Esophagus muscularis mucosa (tissue), 3 donors: Measurements from ENCODE around the gene ZNF146.

Source experiments
- POLR2A ChIP-seq: fragments of 450-650 bp; IDR thresholded peaks from one replicate; pipeline ENCODE4 v1.6.1; 2017; ENCODE audit warnings: antibody characterized with exemption, moderate library complexity, mild to moderate bottlenecking, low read depth
- TF ChIP-seq, protein P1 (sequence below), 3 experiments: fragments of 200-600 bp in 2 of 3; fragments of 450-650 bp in 1 of 3; sonication (generic) in 2 of 3; IDR thresholded peaks; one replicate each; pipeline ENCODE4 v1.5.1; 2017 to 2019; ENCODE audit warnings: antibody characterized with exemption in 3 of 3, mild to moderate bottlenecking in 2 of 3, moderate library complexity in 1 of 3

- TF ChIP-seq, protein P1, sequence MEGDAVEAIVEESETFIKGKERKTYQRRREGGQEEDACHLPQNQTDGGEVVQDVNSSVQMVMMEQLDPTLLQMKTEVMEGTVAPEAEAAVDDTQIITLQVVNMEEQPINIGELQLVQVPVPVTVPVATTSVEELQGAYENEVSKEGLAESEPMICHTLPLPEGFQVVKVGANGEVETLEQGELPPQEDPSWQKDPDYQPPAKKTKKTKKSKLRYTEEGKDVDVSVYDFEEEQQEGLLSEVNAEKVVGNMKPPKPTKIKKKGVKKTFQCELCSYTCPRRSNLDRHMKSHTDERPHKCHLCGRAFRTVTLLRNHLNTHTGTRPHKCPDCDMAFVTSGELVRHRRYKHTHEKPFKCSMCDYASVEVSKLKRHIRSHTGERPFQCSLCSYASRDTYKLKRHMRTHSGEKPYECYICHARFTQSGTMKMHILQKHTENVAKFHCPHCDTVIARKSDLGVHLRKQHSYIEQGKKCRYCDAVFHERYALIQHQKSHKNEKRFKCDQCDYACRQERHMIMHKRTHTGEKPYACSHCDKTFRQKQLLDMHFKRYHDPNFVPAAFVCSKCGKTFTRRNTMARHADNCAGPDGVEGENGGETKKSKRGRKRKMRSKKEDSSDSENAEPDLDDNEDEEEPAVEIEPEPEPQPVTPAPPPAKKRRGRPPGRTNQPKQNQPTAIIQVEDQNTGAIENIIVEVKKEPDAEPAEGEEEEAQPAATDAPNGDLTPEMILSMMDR (IDR thresholded peaks at IDR 0.05), result peak in 1 of 3 experiments; percentile 24
- TF ChIP-seq POLR2A, result peak; percentile 51
Measured at GRCh38 chr19:36214386-36215275, at the start of gene ZNF146, which contains the start of gene ZNF565.
